Stimulated activated CD8-positive, alpha-beta memory T cell treated with anti-CD3 and anti-CD28 coated beads, Interleukin-7, amount 100 ng/mL, for 4 hours (primary cell): ENCODE measurements around the gene GABRB1.
A peak's percentile ranks its signal among the peaks of the same experiment; 100 is the strongest.

Source experiments
- DNase-seq, 2 donors: peaks; one replicate each; pipeline ENCODE4 v3.0.0-alpha.2; 2020; ENCODE audit warnings: low read depth in 2 of 2

GABRB1 gene

DNA sequence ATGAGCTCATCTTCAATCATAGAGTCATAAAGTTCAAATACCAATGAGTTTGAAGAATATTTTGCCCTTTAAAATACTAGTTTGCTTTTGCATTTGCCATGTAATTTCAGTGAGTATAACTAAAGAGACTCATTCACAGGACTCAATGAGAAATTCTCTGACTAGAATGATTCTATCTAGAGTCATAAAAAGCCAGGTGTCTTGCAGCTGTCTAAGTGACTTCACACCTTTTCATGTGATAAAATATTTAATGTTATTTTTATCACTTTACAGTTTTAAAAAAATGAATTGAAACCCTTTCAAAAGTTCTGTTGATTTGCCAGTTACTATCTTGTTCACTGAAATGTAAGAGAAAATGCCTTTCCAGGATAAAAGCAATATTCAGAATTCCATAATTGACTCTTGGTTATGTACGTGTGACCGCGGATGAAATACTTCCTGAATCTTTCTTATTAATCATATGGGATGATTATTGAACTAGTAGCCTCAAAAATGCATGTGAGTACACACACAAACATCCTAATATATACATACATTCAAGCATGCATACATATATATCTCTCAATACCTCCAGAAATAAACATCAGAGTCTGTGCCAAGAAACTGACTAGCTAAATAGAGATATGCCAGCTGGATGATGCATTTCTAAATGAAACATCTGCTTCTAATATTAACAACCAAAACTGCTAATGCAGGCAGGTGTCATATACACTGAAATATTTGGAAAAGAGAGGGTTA, 87.0 kb downstream of the GABRB1 start:
- no peak for DNase-seq

DNA sequence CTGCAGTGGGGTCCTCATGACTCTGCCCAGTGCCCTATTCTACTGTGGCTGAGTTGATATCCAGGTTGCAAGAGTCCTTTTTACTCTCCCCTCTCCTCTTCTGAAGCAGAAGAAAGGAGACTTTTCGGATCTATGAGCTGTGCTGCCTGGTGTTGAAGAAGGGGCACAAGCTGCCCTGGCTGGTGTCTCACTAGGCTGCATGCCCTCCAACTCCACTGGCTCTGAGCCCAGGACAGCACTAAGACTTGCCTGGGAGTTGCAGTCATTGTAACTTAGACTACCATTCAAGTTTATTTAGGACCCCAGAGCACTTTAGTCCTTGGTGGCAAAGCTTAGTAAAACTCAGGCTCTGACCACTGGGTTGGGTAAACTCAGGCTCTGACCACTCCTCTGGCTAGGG, 89.4 kb downstream of the GABRB1 start:
- DNase-seq, result no peak

DNA sequence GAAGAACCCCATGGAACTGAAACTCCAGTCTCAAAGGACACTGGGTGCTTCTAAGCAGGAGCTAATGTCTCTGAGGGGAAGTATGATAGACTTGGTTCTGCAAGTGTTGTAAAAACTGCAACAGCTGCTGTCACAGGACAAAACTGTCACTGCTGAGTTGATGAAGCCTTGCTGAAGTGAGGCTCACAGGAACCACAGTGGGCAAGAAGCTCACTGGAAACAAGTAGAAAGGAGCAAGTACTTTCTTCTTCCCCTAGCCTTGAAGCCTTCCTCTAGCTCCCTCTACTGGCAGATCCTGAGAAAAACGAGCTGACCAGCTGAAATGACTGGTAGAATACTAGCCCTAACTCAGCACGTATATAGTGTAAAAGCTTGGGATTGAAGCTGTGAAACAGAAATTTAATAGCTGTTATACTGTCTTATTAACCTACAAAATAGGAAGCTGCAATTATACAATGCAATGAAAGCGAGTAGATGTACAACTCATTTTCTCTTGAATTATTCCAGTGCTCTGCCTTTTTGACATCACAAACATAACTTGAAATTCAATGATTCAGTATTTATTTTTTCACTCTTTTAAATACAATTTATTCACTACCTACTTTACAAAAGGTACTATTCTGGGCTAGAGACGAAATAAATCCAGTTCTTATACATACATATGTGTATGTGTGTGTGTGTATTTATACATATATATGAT, 91.4 kb downstream of the GABRB1 start:
- peak in 1 of 2 donors; percentile 12 for DNase-seq

DNA sequence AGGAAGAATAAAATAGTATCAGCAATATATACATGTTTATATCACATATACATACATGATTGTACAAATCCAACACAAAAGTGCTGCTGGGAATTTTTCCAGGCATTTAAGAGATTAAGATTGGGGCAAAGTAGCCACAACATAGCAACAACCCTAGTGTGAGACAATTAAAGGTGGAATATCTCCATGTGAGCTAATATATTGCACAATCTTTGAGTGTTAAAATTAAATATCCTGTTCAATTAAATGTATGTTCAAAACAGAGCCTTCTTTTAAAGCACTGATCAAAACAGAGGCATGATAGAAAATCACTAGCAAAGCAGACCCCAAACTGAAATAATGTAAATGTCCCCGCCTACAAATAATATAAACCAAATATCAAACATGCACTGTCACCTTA, 97.6 kb downstream of the GABRB1 start:
- DNase-seq, result no peak

DNA sequence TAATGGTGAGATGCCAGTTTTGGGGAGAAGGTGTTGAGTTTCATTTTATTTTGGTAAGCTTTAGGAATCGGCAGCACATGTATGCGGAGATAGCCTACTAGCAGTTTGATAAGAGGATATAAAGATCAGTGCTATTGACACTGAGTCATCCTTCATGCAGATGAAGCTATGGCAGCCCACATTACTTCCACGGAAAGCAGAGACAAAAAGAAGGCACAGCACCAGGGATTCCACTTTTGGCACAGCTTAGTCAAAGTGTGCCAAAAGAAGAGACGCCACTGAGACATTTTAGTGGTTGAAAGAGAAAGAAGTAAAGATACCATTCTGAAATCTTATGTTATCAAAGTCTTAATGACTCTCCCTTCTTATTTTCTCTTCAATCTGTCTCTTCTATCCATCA, 103.8 kb downstream of the GABRB1 start:
- no peak for DNase-seq

DNA sequence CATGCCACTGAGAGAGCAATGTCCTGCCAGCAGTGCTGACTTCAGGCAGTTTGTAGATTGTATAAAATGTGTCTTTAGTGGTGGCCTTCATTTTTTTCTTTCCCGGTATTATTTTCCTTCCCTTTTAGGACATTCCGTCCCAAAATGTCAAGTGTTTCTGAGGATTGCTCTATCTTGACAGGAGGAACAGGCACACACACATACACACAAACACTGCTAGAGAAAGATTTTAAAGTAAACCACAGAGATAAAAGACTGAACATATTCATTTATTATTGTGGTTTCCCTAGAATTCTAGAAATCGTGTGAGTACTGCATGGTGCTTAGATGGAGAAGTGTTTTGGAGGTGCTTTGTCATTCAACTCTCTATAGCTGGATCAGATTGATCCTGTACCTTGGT, 111.9 kb downstream of the GABRB1 start:
- no peak for DNase-seq

DNA sequence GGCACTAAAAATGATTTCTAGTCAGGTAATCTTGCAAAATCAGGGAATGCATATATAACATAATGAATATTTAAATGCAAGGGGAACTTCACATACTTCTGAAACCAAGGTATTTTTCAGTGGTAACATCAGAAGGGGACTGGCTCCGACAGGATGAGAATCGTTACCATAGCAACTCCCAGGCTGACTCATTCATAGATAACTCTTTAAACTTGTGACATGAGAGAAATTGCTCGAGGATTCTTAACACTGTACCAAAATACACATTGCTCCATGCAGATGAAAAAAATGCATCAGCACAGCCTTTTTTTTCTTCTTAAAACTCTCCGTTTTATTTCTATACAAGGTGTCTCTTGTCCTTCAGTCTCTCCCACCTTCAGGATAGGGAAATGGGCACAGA, 114.3 kb downstream of the GABRB1 start:
- DNase-seq, result no peak

DNA sequence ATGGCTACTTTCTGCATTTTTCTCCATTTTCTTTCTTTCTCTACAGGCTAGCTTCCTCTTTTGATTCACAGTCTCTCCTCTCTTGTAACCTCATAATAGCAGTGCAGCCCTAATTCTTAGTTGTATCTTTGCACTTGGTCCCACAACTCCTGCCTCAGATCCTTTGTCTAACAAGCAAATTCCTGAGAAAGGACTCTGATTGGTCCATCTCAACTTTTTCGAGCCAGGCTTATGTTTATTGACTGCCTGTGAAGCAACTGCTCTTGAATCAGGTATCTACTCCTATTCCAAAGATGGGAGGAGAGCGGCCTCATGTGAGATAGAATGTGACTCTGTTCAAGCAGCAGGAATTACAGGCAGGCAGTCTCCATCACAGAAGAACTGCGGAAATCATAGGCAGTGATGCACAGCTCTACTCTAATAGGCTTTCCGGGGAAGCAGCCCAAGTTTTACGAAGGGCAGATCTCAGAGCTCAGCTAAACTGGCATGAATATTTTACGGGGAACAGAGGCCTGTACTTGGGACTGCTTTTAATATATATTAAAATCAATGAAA, 123.5 kb downstream of the GABRB1 start:
- no peak for DNase-seq

DNA sequence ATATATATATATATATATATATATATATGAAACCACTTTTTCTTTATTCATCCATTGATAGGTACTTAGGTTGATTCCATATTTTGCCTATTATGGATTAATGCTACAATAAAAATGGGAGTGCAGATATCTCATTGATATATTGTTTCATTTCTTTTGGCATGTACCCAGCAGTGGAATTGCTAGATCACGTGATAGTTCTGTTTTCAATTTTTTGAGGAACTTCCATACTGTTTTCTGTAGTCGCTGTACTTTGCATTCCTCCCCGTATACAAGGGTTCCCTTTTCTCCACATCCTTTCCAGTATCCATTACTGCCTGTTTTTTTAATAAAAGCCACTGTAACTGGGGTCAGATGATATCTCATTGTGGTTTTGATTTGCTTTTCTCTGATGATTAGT, 124.6 kb downstream of the GABRB1 start:
- DNase-seq, result no peak

DNA sequence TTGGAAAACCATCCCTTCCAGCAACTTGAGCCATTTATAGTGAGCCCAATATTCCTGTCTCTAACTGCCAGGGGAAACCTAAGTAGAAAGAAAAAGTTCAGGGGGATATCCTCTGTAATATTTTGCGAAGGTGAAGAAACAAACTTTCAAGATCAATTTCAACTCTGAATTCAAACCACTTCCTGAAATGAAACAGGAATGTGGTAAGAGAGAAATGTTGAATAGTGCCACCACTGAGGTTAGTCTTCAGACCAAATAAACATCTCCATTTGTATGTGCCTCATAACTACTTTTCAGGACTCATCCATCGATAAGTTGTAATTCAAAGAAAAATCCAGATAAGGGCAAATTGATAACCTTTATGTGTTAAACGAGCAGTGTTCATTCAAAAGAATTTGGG, 128.7 kb downstream of the GABRB1 start:
- no peak for DNase-seq

DNA sequence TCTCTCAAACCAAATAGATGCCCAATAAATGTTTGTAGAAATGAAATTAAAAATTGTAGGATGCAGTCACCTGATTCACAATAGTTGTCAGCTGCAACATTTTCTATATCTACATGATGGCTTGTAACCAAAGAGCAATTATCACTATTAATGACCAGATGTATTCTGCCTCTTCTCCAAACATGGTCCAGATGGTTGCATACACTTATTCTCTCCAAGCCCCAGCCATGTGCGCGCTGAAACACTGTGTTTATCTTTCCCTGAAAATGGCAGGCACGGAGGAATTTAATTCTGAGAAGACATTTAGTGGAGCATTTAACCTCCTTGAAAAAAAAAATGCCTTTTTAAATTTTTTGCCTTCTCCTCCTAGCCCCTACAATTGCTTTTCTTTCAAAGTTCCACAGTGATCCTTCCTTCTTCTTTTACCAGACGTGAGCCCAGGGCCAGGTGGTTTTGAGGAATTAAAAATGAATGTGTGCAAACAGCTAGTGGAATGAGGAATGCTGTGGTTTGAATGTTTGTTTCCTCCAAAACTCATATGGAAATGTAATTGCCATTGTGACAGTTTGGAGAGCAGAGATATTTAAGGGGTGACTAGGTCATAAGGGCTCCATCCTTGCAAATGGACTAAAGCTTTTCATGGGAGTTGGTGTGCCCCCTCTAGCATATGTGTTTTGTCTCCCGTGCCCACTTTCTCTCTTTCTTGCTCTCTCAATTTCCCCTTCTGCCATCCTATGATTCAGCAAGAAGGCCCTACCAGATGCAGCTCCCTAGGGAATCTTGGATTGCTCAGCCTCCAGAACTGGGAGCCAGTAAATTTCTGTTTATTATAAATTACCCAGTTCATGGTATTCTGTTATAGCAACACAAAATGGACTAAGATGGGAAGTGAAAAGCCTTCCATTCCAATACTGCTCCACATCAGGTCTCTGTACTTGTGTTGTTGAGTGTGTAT, 136.0 kb downstream of the GABRB1 start:
- no peak for DNase-seq

DNA sequence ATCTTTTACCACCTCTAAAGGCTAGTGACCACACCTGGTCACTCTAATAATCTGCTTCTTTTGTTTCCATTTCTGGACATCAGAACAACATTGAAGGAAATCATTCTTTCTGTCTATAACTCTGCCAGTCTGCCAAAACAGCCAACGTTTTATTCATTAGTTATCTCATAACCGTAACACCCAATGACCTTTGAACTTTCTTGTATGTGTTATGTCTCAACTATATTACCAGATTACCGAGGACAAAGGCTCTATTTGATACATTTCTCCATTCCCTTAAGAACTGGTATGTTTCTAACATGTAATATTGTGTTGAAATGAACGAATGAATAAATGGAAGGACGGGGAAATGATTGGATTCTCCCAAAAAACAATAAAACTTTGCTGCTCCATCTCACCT, 152.7 kb downstream of the GABRB1 start:
- DNase-seq, result no peak

DNA sequence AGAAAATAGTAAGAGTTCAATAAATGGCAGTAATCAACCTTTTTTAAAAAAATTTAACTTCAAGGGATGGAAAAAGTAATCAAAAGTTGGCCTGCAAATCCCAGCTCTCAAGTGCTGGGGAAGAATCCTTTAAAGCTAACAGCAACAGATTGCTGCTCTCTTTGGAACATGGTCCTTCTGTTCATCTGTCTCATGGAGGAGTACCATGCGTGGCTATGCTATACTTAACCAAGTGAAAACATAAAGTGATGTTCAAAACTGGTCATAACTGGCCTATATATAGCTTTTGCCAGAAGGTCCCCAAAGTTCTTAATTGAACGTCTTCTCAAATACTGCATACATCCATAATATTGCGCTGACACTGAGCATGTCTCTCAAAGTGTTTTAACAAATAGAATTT, 154.4 kb downstream of the GABRB1 start:
- DNase-seq, result no peak

DNA sequence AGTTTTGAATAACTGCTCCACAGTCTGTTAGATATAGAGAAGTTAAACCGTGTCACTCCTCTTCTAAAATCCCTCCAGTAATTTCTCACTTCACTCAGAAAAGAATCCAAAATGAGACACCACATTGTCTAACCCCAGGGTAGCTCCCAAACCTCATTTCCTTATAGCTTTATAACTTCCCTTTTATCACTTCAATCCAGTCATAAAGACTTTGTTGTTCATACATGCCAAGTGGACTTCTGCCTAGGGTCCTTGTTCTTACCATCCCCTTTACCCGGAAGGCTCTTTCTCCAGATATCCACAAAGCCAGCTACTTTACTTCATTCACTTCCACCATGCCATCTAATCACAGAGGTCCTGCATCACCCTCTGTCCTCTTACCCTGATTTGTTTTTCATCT, 156.2 kb downstream of the GABRB1 start:
- DNase-seq, result no peak

DNA sequence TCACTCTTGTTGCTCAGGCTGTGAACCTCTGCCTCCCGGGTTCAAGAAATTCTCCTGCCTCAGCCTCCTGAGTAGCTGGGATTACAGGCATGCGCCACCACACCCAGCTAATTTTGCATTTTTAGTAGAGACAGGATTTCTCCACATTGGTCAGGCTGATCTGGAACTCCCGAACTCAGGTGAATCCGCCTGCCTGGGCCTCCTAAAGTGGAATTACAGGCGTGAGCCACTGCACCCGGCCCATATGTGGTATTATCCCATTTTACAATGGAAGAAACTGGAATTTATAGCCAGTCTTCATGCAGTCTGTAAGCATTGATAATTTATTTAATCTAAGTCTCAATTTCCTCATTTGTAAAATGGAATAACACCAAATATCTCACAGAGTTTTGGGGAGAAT, 161.8 kb downstream of the GABRB1 start:
- no peak for DNase-seq

DNA sequence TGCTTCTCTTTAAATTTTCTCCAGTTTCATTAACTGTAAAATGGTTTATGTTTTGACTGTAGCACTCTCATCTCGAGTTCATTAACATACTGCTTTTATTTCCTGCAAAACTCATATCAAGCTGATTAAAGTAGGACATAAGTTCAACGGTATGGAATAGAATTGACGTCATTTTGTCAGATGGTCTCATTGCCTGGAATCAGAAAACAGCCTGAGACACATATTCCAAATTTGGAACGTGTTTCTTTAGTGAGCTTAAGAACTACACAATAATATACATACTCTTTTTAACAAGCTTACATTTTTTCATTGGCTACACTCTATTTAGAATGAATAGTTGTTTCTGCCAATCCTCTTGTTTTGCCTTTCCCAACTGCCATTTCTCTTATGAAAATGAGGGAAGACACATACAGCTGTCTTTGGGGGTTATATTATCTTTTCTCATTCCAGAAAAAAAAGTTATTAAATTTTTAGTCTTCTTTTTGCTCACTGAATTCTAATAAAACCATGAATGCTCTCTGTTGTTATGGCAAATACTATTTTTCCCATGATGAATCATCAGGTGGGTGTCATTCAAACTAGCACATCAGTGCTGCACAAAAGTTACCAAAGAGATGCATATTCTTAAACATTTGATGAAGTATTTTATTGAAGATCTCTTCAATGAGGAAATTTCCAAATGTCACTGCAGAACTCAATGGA, 162.8 kb downstream of the GABRB1 start:
- no peak for DNase-seq

DNA sequence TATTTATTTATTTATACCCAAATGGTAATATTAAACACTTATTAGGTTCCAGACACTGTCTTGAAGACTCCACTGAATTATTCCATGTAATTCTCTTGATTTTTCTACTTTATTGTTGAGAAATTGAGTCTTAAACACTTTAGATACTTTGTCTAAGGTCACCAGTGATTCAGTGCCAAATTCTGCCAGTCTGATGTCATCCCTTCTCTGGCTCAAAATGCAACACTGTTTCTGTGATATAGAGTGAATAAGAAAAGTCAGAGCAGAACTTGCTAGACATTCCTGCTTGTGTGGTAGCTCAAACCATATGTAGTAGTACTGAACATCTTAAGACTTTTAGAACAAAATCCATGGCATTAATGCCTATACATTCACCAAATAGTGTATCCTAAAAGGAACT, 164.3 kb downstream of the GABRB1 start:
- no peak for DNase-seq

DNA sequence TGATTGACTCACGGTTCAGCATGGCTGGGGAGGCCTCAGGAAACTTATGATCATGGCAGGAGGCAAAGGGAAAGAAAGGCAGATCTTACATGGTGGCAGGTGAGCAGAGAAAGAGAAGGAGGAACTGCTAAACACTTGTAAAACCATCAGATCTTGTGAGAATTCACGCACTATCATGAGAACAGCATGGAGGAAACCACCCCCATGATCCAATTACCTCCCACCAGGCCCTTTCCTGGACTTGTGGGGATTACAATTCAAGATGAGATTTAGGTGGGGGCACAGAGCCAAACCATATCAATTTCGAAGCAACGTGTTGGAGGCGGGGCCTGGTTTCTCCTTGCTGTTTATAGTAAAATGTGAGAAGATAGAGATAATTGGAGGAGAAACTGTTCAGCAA, 167.4 kb downstream of the GABRB1 start:
- DNase-seq, result no peak

DNA sequence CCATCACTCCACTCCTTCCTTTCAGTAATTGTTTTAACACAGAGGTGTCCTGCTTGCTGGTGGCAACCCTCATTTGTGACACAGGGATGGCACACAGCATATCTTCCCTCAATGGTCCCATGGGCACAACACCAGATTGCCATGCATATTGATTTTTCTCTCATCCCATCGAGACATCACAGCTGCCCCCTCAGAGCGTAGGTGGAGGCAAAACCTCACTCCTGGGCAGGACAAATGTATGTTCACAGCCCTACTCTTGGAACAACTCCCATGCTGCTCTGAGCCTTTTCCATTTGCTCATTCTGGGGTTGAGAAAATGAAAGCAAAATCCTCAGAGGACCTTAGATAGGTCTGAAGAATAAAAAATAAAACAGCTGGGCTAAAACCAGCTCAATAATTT, 172.2 kb downstream of the GABRB1 start:
- no peak for DNase-seq

DNA sequence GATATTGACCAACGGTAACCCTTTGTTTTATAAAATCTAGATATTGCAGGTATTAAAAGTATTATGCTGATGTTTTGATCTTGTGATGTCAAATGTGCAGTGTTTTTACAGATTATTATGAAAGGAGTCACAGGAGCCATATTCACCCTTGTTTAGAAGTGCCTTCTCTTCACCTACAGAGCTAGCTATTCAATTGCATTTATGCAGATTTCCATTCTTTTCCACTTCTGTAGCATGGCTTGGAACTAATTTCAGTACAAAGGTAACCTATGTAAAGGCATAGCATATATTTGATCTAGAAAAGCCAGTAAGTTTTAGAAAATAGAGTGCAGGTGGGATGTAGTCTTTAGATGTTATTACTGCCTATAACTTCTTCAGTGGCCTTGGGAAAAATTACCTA, 176.2 kb downstream of the GABRB1 start:
- no peak for DNase-seq

DNA sequence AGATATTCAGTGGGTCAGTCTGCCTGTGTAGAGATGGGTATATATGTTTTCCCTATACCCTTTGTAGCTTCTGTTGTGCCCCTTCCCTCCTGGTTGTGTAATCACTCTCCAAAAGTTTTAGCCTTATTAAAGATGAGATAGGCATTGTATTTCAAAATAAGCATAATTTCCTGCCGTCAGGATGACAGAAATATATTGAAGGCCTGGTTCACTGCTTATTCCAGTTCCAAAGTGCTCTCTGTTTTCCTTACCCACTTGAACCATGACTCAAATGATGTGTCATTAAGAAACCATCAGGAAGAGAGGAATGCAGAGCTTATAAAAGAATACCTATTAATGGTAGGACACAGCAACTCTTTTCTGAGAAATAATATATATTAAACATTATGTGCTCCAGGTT, 178.5 kb downstream of the GABRB1 start:
- no peak for DNase-seq

DNA sequence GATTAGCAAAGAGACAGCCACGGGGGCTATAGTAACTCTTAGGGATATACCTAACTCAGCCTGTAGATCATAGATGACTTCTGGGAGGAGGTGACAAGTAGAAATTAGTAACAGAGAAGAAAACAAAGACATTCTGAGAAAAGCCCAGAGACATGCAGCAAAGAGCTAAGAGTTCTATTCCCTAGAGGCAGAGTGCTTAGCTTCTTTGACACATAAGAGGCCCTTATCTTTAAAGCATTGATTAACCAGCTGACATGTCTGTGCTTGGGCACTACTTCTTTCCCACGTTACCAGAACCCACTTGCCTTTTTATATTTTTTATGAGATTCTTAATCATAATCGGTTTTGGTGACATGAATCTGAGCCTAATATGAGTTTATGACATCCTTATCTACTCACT, 179.5 kb downstream of the GABRB1 start:
- DNase-seq, result no peak
